ENCODE results near the gene KIN. TPM values are rescaled to one million over a fixed set of nuclear protein-coding genes. Genes with fewer than 3 reads are reported as not detected.

The KIN gene
- total RNA-seq, 3 donors from 2014 or later, result 8.6 to 10.5 (median 9.1) TPM

- intact Hi-C loops (cut with DNase I, micrococcal nuclease), result no loop called here
- Histone ChIP-seq H3K9me3 (no peaks in the 10 kb centered on the region), H3K36me3 (ENCODE audit: low read depth) (no peaks in the 10 kb centered on the region), H3K4me3 (no peak overlapping the region), H3K4me1 (ENCODE audit: low read depth) (no peaks in the 10 kb centered on the region)
- no peak for TF ChIP-seq CTCF (IDR thresholded peaks at IDR 0.05)
- DNase-seq, result no peak
- ATAC-seq, result no peak
Observed at GRCh38 chr10:7704071-7705016, 83.4 kb downstream of the KIN start.

GRCh38 chr10:7703140-7703539 lies 84.7 kb downstream of the KIN start, which contains the start of gene ITIH2:
ITIH2 (plus strand) TSS chr10:7703316; CDS start chr10:7703435, 119 bp downstream.
- intact Hi-C loops (cut with DNase I, micrococcal nuclease), result no loop called here
- Histone ChIP-seq H3K36me3 (ENCODE audit: low read depth) (no peaks in the 10 kb centered on the region), H3K4me1 (ENCODE audit: low read depth) (no peaks in the 10 kb centered on the region), H3K9me3 (no peaks in the 10 kb centered on the region), H3K4me3 (no peak within 1 kb of the TSS)
- no peak for DNase-seq
- no peak for ATAC-seq
- no peak for TF ChIP-seq CTCF (IDR thresholded peaks at IDR 0.05)

- no peak overlapping the region for H3K4me3 ChIP-seq
- no peak for TF ChIP-seq CTCF (IDR thresholded peaks at IDR 0.05)
- no peaks in the 10 kb centered on the region for H3K9me3 ChIP-seq
- ATAC-seq (no peak), DNase-seq (no peak)
- H3K4me1 ChIP-seq (ENCODE audit: low read depth), result no peaks in the 10 kb centered on the region
- H3K36me3 ChIP-seq (ENCODE audit: low read depth), result no peaks in the 10 kb centered on the region
- intact Hi-C loops (cut with DNase I, micrococcal nuclease), result no loop called here
Observed at GRCh38 chr10:7702288-7702812, 85.4 kb downstream of the KIN start.

- Histone ChIP-seq H3K4me3 (no peak overlapping the region), H3K36me3 (ENCODE audit: low read depth) (no peaks in the 10 kb centered on the region), H3K4me1 (ENCODE audit: low read depth) (no peaks in the 10 kb centered on the region), H3K9me3 (no peaks in the 10 kb centered on the region)
- DNase-seq, result no peak
- intact Hi-C loops (cut with DNase I, micrococcal nuclease), result no loop called here
- TF ChIP-seq CTCF (IDR thresholded peaks at IDR 0.05), result no peak
- no peak for ATAC-seq
Observed at GRCh38 chr10:7701158-7701742, 86.5 kb downstream of the KIN start.

Other genes starting within 250 kb of the KIN start
- gene ITIH5, start 121.0 kb downstream of the KIN start, total RNA-seq, result 10 to 100 TPM in 1 of 3 donors, 1 to 10 TPM in 2; 5.0 to 46.6 (median 8.1) TPM
- gene ITIH2, start 84.7 kb downstream of the KIN start, total RNA-seq, result not detected
- gene ATP5F1C, start 184 bp upstream of the KIN start, total RNA-seq, result 100 to 1,000 TPM; 323 to 533 (median 462) TPM
- gene TAF3, start 30.5 kb upstream of the KIN start, total RNA-seq, result 10 to 100 TPM in 1 of 3 donors, 1 to 10 TPM in 2; 5.5 to 17.2 (median 6.0) TPM